Panc1 (cell line): ENCODE measurements around the gene MPRIP. TPM values are rescaled to one million over a fixed set of nuclear protein-coding genes. Genes with fewer than 3 reads are reported as not detected.

Experiments used
- ATAC-seq: fragments of 200-7000 bp; cut with Tn5 transposase; 2 replicates; pipeline ENCODE4 v1.9.1; 2020; ENCODE audit warnings: mild to moderate bottlenecking, moderate library complexity
- BruUV-seq: library from RNA; stranded (reverse); fragments of 400-500 nt; replicated peaks from 2 replicates; lab custom pipeline; 2021; lab: Mats Ljungman, UMichigan
- CTCF ChIA-PET: fragments of 300-600 bp; sonication (Branson Sonifier 250); formaldehyde crosslinking; loops from one replicate; lab custom pipeline; 2022; ENCODE audit warnings: antibody characterized with exemption; lab: Charles Lee
- POLR2A ChIA-PET: fragments of 300-600 bp; sonication (Branson Sonifier 250); formaldehyde crosslinking; loops from one replicate; lab custom pipeline; 2022; ENCODE audit warnings: antibody characterized with exemption; lab: Charles Lee
- DNase-seq: peaks from one replicate; pipeline ENCODE4 v3.0.0-alpha.2; 2010; ENCODE audit warnings: low read depth, low spot score
- H3K27ac ChIP-seq: 2 replicates; pipeline ENCODE4 v1.5.1; 2011; ENCODE audit warnings: mild to moderate bottlenecking, low read length, inconsistent platforms
- H3K27me3 ChIP-seq: fragments of 200-500 bp; sonication (Bioruptor generic); 2 replicates; pipeline ENCODE4 v1.6.0; 2014; ENCODE audit warnings: low read length, inconsistent platforms; ENCODE audit not compliant: control insufficient read depth, insufficient read depth
- H3K36me3 ChIP-seq: fragments of 200-500 bp; sonication (Bioruptor generic); 2 replicates; pipeline ENCODE4 v1.5.1; 2014; ENCODE audit warnings: inconsistent platforms, mild to moderate bottlenecking, low read length, moderate library complexity; ENCODE audit not compliant: control insufficient read depth, insufficient read depth
- H3K4me1 ChIP-seq: 2 replicates; pipeline ENCODE4 v1.5.1; 2011; ENCODE audit warnings: inconsistent platforms, mild to moderate bottlenecking, low read length, moderate library complexity; ENCODE audit not compliant: control insufficient read depth, insufficient read depth
- H3K4me3 ChIP-seq, 2 experiments: 2 replicates each; pipeline ENCODE4 v1.5.1; 2011 to 2012; ENCODE audit warnings: low read depth in 2 of 2, low read length in 2 of 2, mild to moderate bottlenecking in 2 of 2, inconsistent platforms in 1 of 2, moderate library complexity in 1 of 2
- H3K9me3 ChIP-seq: fragments of 200-500 bp; sonication (Bioruptor generic); 2 replicates; pipeline ENCODE4 v1.5.1; 2014; ENCODE audit warnings: low read depth, mild to moderate bottlenecking, inconsistent platforms, low read length, moderate library complexity; ENCODE audit not compliant: control insufficient read depth, insufficient read depth
- CTCF ChIP-seq: fragments of 450-650 bp; IDR thresholded peaks from 2 replicates; pipeline ENCODE4 v1.5.1; 2017; ENCODE audit warnings: mild to moderate bottlenecking
- POLR2AphosphoS5 ChIP-seq: IDR thresholded peaks from 2 replicates; pipeline ENCODE4 v1.6.1; 2012; ENCODE audit warnings: mild to moderate bottlenecking, low read depth, low read length, moderate library complexity
- SIN3A ChIP-seq: IDR thresholded peaks from 2 replicates; pipeline ENCODE4 v1.6.1; 2012; ENCODE audit warnings: low read depth, mild to moderate bottlenecking, low read length, moderate library complexity, borderline replicate concordance; ENCODE audit not compliant: insufficient read depth
- TCF7L2 ChIP-seq: IDR thresholded peaks from 2 replicates; pipeline ENCODE4 v1.6.1; 2011; ENCODE audit warnings: mild to moderate bottlenecking, low read depth, low read length, inconsistent platforms
- in situ Hi-C: cut with HindIII; loops from 2 replicates; pipeline ENCODE4 v1.10.0; 2016; ENCODE audit warnings: low sequenced_read_pairs, low pct_unique_long_range_greater_than_20kb
- intact Hi-C: fragments of 100-400 bp; cut with micrococcal nuclease; formaldehyde crosslinking; loops from one replicate; pipeline ENCODE4 v1.10.0; 2022; ENCODE audit not compliant: unreplicated experiment
- total RNA-seq: library from RNA; stranded (reverse); gene quantifications from one replicate; pipeline ENCODE4 v1.2.1, GENCODE V29; 2021; ENCODE audit not compliant: unreplicated experiment
- TF ChIP-seq, protein P1 (sequence below), 2 experiments: IDR thresholded peaks; 2 replicates each; pipeline ENCODE4 v1.6.1; 2011 to 2012; ENCODE audit warnings: low read depth in 2 of 2, control low read depth in 1 of 2, low read length in 1 of 2, mild to moderate bottlenecking in 1 of 2, moderate library complexity in 1 of 2; ENCODE audit not compliant: insufficient read depth in 1 of 2

Gene MPRIP
- total RNA-seq, 1 experiment from 2014 or later: 155 TPM

- no peak overlapping the region for H3K27ac ChIP-seq
- DNase-seq (no peak), ATAC-seq (no peak)
- in situ Hi-C loops: no loop called here
- H3K36me3 ChIP-seq: no peaks in the 10 kb centered on the region
- ChIA-PET POLR2A (no interaction called here), CTCF (no interaction called here)
- H3K4me1 ChIP-seq: peaks cover 4% of the 10 kb centered on the region
- TF ChIP-seq SIN3A (no peak), POLR2AphosphoS5 (no peak), TCF7L2 (no peak), CTCF (no peak)
- TF ChIP-seq, protein P1, sequence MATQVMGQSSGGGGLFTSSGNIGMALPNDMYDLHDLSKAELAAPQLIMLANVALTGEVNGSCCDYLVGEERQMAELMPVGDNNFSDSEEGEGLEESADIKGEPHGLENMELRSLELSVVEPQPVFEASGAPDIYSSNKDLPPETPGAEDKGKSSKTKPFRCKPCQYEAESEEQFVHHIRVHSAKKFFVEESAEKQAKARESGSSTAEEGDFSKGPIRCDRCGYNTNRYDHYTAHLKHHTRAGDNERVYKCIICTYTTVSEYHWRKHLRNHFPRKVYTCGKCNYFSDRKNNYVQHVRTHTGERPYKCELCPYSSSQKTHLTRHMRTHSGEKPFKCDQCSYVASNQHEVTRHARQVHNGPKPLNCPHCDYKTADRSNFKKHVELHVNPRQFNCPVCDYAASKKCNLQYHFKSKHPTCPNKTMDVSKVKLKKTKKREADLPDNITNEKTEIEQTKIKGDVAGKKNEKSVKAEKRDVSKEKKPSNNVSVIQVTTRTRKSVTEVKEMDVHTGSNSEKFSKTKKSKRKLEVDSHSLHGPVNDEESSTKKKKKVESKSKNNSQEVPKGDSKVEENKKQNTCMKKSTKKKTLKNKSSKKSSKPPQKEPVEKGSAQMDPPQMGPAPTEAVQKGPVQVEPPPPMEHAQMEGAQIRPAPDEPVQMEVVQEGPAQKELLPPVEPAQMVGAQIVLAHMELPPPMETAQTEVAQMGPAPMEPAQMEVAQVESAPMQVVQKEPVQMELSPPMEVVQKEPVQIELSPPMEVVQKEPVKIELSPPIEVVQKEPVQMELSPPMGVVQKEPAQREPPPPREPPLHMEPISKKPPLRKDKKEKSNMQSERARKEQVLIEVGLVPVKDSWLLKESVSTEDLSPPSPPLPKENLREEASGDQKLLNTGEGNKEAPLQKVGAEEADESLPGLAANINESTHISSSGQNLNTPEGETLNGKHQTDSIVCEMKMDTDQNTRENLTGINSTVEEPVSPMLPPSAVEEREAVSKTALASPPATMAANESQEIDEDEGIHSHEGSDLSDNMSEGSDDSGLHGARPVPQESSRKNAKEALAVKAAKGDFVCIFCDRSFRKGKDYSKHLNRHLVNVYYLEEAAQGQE (IDR thresholded peaks at IDR 0.05; ENCODE audit: insufficient read depth in 1 of 2, low read depth in 2 of 2, low read length in 1 of 2): no peak
- no peak overlapping the region for H3K4me3 ChIP-seq
- no peaks in the 10 kb centered on the region for H3K27me3 ChIP-seq
- intact Hi-C loops: no loop called here
- BruUV-seq: no TSS peak
- no peaks in the 10 kb centered on the region for H3K9me3 ChIP-seq
Measured at GRCh38 chr17:17051380-17051779, 9.1 kb downstream of the MPRIP start.

GRCh38 chr17:17051791-17052461 is 9.7 kb downstream of the MPRIP start:
- 0 out of 2 replicates have a peak overlapping the region, but pooled peaks have one; percentile 48 for H3K27ac ChIP-seq
- peaks cover 4% of the 10 kb centered on the region for H3K4me1 ChIP-seq
- POLR2A ChIA-PET: no interaction called here
- H3K36me3 ChIP-seq: no peaks in the 10 kb centered on the region
- no peaks in the 10 kb centered on the region for H3K9me3 ChIP-seq
- TF ChIP-seq TCF7L2 (no peak), SIN3A (no peak), POLR2AphosphoS5 (no peak), CTCF (no peak)
- TF ChIP-seq, protein P1 (IDR thresholded peaks at IDR 0.05; ENCODE audit: insufficient read depth in 1 of 2, low read depth in 2 of 2, low read length in 1 of 2): no peak
- ATAC-seq: no peak
- in situ Hi-C loops: no loop called here
- BruUV-seq: no TSS peak
- DNase-seq: no peak
- intact Hi-C loops: no loop called here
- CTCF ChIA-PET: no interaction called here
- H3K4me3 ChIP-seq: no peak overlapping the region
- H3K27me3 ChIP-seq: no peaks in the 10 kb centered on the region
